ENCODE measurements around the gene SPP1.
"Not testable (repeated sequence)": the region's sequence is repeated elsewhere in the genome, so short reads cannot be mapped to it uniquely, and the experiment has no call there.

The SPP1 gene

DNA sequence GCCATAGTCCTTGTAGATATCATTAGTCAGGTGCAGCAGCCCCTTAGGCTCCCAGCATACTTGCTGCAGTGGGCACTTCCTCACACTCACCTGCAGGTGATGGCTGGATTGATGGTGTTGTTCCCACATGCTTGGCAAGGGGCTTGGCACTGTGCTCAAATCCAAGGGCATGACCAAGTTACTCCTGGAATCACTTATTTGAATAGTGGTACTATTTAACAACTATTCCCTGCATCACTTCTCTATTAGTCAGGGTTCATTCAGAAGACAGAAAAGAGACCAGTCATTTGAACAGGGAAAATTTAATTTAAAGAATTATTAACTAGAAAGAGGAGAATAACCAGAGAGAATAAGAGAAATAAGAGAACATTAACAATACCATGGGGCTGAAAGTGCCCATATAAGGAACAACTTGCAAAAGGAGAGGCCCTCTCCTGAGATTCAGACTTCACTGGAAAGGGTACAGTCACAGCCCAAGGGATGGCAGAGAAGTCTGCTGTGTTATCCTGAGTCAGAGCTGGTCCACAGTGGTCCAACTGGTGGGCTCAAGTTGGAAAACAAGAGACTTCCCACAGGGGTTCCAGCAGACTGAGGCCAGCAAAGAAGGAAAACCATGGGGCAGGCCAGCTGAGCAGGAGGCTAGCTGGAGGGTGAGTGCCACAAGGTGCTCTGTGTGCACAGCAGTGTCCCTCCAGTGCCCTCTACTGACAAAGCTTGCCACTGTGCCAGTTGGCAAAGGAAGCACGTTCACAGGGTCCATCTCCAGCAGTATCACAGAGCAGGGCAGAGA, 9.8 kb downstream of the SPP1 start:
- no peak overlapping the region for H3K4me3 ChIP-seq (ENCODE audit: low read depth, low read length)

DNA sequence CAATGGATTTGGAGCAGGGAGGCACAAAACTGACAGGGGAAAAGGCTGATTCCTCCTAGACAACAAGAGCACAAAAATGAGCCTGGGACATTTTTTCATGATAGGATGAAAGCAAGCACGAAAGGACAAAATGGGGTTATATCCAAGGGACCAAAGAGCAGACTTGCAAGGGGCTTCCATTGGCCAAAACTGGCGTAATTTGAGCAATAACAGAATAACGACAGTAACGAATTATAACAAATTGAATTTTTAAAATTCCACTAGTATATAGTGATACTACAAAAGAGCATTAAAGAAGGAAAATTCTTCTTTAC, 10.3 kb downstream of the SPP1 start:
- H3K4me3 ChIP-seq (ENCODE audit: low read depth, low read length), result no peak overlapping the region

- no peak overlapping the region for H3K4me3 ChIP-seq (ENCODE audit: low read depth, low read length)
Measured at GRCh38 chr4:87986508-87986907, 11.0 kb downstream of the SPP1 start.

- no peak overlapping the region for H3K4me3 ChIP-seq (ENCODE audit: low read depth, low read length)
Measured at GRCh38 chr4:87989765-87990164, 14.3 kb downstream of the SPP1 start.

GRCh38 chr4:87995435-87995834, 19.9 kb downstream of the SPP1 start:
- no peak overlapping the region for H3K4me3 ChIP-seq (ENCODE audit: low read depth, low read length)

DNA sequence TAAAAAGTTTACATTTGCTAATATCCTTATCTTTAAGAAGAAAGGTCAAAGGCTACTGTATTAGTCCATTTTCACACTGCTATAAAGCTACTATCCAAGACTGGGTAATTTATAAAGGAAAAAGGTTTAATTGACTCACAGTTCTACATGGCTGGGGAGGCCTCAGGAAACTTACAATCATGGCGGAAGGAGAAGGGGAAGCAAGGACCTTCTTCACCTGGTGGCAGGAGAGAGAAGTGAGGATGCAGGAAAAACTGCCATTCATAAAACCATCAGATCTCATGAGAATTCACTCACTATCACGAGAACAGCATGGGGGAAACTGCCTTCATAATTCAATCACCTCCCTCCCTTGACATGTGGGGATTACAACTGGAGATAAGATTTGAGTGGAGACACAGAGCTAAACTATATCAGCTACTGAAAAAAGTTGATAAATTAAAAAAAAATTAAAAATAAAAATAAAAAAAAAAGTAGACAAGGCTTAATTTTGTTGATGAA, 23.7 kb downstream of the SPP1 start:
- not testable (repeated sequence) for H3K4me3 ChIP-seq (ENCODE audit: low read depth, low read length)

DNA sequence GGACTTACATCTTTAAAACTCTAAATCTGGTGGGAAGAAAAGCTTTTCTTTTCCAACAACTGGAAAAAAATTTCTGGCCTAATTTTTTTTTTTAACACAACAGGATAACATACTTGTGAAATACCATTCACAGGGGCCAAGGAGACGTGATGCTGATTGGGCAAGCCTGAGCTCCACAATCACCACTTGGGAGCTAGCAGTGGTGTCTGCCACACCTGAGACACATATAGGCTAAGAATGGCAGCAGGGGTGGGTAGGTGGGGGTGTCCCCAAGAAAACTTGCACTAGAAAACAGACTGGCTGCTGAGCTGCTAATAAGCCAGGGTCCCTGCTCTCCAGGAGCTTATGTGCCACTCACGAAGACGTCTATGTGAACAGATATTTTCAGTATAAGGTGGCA, 26.4 kb downstream of the SPP1 start:
- H3K4me3 ChIP-seq (ENCODE audit: low read depth, low read length), result no peak overlapping the region

- H3K4me3 ChIP-seq (ENCODE audit: low read depth, low read length), result no peak overlapping the region
Measured at GRCh38 chr4:88002786-88003185, 27.3 kb downstream of the SPP1 start.

DNA sequence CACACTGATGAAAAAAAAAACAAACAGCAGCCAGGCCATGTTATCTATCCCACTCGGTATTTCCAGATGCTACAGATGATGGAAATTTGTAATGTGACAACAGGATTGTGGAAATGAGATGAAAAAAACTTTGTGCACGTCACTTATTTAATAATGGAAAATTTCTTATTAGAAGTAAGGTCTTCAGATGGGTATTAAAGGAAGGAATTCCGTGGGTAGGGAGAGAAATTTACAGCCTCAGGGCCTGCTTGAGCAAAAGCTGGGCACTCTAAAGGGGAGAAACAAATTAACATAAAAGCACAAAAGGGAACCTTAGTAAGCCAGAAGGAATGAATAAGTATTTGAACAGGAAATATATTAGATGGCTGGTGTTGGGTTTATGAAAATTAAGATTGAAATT, 27.7 kb downstream of the SPP1 start:
- no peak overlapping the region for H3K4me3 ChIP-seq (ENCODE audit: low read depth, low read length)

GRCh38 chr4:88005076-88005475, 29.6 kb downstream of the SPP1 start:
- H3K4me3 ChIP-seq (ENCODE audit: low read depth, low read length), result no peak overlapping the region

- no peak overlapping the region for H3K4me3 ChIP-seq (ENCODE audit: low read depth, low read length)
Measured at GRCh38 chr4:88005946-88006345, 30.4 kb downstream of the SPP1 start.

DNA sequence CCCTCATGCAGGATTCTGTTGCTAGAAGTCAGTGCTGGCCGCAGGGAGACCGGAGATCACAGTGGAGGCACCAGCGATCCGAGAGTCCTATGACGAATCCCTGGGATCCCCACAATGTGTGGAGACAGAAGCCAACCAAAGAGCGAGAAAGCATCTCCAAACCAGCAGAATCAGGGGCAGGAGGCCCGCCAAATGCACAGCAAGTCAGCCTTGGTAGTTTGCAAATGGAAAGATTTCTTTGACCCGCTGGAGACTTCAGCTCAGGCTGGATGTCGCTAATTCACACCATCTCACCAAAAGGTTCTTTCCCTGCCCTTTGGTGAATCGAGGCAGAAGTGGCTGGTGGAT, 31.4 kb downstream of the SPP1 start:
- peak overlapping the region; percentile 79 for H3K4me3 ChIP-seq (ENCODE audit: low read depth, low read length)

DNA sequence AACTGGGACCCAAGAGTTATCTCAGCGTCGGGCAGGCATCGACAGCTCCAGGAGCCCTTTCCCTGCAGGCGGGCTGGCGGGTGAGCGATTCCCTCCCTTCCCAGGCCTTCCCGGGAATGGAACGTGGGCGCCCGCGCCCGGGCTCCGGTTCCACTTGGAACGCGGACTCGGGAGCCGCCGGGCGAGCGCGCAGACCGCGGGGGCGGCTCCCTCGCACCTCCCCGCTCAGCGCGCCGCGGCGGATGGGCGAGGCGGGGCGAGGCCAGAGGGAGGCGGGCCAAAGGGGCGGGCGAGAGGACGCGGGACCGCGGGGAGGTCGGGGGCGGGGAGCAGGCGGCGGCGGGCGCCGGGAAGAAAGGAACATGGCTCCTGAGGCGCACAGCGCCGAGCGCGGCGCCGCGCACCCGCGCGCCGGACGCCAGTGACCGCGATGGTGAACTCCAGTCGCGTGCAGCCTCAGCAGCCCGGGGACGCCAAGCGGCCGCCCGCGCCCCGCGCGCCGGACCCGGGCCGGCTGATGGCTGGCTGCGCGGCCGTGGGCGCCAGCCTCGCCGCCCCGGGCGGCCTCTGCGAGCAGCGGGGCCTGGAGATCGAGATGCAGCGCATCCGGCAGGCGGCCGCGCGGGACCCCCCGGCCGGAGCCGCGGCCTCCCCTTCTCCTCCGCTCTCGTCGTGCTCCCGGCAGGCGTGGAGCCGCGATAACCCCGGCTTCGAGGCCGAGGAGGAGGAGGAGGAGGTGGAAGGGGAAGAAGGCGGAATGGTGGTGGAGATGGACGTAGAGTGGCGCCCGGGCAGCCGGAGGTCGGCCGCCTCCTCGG, 32.0 kb downstream of the SPP1 start, which contains the start of gene PKD2:
TSS of gene PKD2 (plus strand) at position 332 of the 818 bp plus-strand sequence. CDS start at position 431, 99 bp downstream.
- H3K4me3 ChIP-seq (ENCODE audit: low read depth, low read length), result peak within 1 kb of the TSS; percentile 79

- peak overlapping the region; percentile 79 for H3K4me3 ChIP-seq (ENCODE audit: low read depth, low read length)
Measured at GRCh38 chr4:88008122-88008742, 32.7 kb downstream of the SPP1 start.

GRCh38 chr4:88008743-88009171, 33.2 kb downstream of the SPP1 start:
- peak overlapping the region; percentile 79 for H3K4me3 ChIP-seq (ENCODE audit: low read depth, low read length)

DNA sequence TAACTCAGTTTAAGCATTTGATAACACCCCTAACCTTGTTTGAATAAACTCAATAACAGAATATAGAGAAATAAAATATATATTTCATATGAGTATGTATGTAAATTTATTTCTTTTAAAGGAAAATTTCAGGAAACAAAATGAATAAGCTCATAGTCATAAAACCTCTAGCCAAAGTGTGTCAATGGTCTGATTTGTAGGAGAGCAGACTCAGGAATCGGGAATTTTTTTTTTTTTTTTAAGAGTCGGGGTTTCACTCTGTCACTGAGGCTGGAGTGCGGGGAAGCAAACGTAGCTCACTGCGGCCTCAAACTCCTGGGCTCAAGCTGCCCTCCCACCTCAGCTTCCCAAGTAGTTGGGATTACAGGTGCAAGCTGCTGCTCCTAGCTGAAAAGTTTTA, 34.4 kb downstream of the SPP1 start:
- no peak overlapping the region for H3K4me3 ChIP-seq (ENCODE audit: low read depth, low read length)

- no peak overlapping the region for H3K4me3 ChIP-seq (ENCODE audit: low read depth, low read length)
Measured at GRCh38 chr4:88010966-88011365, 35.5 kb downstream of the SPP1 start.

- no peak overlapping the region for H3K4me3 ChIP-seq (ENCODE audit: low read depth, low read length)
Measured at GRCh38 chr4:88012647-88013046, 37.1 kb downstream of the SPP1 start.

GRCh38 chr4:88014386-88014905, 38.9 kb downstream of the SPP1 start:
- no peak overlapping the region for H3K4me3 ChIP-seq (ENCODE audit: low read depth, low read length)

GRCh38 chr4:88015659-88016295, 40.3 kb downstream of the SPP1 start:
- no peak overlapping the region for H3K4me3 ChIP-seq (ENCODE audit: low read depth, low read length)

All from iPS-11a (cell line).